Upper lobe of left lung (tissue), 4 donors: ENCODE results near the gene CSPG5.

Source experiments
- EP300 ChIP-seq, 4 donors: sonication (generic); formaldehyde crosslinking; IDR thresholded peaks; one replicate each; pipeline ENCODE4 v1.5.1; 2017; ENCODE audit warnings: antibody characterized with exemption in 4 of 4, control low read depth in 2 of 4
- POLR2A ChIP-seq, 4 donors: fragments of 450-650 bp; IDR thresholded peaks; one replicate each; pipeline ENCODE4 v1.5.1; 2016 to 2017; ENCODE audit warnings: antibody characterized with exemption in 4 of 4, mild to moderate bottlenecking in 2 of 4
- POLR2AphosphoS5 ChIP-seq, 2 donors: sonication (generic); formaldehyde crosslinking; IDR thresholded peaks; one replicate each; pipeline ENCODE4 v1.5.1; 2017; ENCODE audit warnings: antibody characterized with exemption in 2 of 2
- TF ChIP-seq, protein P1 (sequence below), 6 experiments: fragments of 450-650 bp in 4 of 6; fragments of 200-600 bp in 2 of 6; sonication (generic) in 2 of 6; IDR thresholded peaks; one replicate each; pipeline ENCODE4 v1.5.1; 2016 to 2019; ENCODE audit warnings: antibody characterized with exemption in 6 of 6

GRCh38 chr3:47605652-47606051 lies 27.0 kb upstream of the CSPG5 start:
- TF ChIP-seq, protein P1, sequence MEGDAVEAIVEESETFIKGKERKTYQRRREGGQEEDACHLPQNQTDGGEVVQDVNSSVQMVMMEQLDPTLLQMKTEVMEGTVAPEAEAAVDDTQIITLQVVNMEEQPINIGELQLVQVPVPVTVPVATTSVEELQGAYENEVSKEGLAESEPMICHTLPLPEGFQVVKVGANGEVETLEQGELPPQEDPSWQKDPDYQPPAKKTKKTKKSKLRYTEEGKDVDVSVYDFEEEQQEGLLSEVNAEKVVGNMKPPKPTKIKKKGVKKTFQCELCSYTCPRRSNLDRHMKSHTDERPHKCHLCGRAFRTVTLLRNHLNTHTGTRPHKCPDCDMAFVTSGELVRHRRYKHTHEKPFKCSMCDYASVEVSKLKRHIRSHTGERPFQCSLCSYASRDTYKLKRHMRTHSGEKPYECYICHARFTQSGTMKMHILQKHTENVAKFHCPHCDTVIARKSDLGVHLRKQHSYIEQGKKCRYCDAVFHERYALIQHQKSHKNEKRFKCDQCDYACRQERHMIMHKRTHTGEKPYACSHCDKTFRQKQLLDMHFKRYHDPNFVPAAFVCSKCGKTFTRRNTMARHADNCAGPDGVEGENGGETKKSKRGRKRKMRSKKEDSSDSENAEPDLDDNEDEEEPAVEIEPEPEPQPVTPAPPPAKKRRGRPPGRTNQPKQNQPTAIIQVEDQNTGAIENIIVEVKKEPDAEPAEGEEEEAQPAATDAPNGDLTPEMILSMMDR (IDR thresholded peaks at IDR 0.05): no peak
- TF ChIP-seq POLR2A (IDR thresholded peaks at IDR 0.05): no peak
- no peak for TF ChIP-seq EP300 (IDR thresholded peaks at IDR 0.05)
- no peak for TF ChIP-seq POLR2AphosphoS5 (IDR thresholded peaks at IDR 0.05)
